Activated T-cell treated with anti-CD3 and anti-CD28 coated beads, Interleukin-2, amount 50 U/mL, for 48 hours (primary cell): ENCODE measurements around the gene TMC6.

Source experiments
- DNase-seq, 2 experiments: peaks; one replicate each; pipeline ENCODE4 v3.0.0-alpha.2; 2020

Gene TMC6

GRCh38 chr17:78134899-78135385 lies 6.4 kb upstream of the TMC6 start:
- no peak for DNase-seq

GRCh38 chr17:78133971-78134898 lies 5.7 kb upstream of the TMC6 start:
- DNase-seq: peak; percentile 81 to 85

- peak; percentile 54 to 57 for DNase-seq
Observed at GRCh38 chr17:78133179-78133951, 4.8 kb upstream of the TMC6 start.

DNA sequence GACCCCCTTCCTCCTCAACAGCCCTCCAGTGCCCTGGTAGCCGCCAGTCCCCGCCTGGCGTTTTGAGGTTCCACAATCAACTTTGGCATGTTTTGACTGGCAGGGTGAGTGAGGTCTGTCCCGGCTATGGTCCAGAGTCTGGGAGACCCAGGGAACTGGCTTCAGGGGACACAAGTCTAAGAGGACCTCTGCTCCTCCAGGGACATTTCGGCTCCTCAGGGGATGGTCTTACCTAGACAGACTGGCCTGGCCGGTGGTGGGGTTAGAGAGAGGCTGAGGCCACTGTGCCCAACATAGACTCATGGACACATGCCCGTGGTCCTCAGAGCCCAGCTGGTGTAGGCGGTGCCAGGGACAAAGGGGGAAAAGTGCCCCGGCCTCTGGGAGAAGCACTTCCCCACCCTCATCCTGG lies 4.2 kb upstream of the TMC6 start:
- DNase-seq: peak in 1 of 2 experiments; percentile 58

DNA sequence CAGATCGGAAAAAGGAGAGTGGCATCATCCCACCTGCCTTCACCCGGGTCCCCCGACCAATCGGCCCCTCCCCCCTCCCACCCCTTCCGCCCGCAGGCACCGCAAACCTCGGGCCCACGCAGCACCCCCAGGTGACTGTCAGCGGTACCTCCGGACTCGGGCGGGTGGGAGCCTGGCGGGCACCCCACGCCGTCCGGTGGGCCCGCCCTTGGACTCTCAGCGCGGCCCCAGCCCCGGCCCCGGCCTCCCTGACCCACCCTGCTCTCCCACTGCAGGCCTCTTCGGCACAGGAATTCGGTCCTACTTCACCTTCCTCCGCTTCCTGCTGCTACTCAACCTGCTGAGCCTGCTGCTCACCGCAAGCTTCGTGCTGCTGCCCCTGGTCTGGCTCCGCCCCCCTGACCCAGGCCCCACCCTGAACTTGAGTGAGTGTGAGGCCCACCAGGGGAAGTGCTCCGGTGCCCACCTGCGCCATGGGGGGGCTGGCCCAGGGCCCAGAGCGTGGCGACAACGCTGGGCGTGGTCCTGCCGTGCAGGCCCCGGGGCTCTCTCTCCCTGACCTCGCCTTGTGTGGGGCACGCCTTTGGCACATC lies 3.6 kb upstream of the TMC6 start:
- peak; percentile 81 to 82 for DNase-seq

- peak; percentile 76 to 83 for DNase-seq
Observed at GRCh38 chr17:78131172-78132083, 2.9 kb upstream of the TMC6 start.

DNA sequence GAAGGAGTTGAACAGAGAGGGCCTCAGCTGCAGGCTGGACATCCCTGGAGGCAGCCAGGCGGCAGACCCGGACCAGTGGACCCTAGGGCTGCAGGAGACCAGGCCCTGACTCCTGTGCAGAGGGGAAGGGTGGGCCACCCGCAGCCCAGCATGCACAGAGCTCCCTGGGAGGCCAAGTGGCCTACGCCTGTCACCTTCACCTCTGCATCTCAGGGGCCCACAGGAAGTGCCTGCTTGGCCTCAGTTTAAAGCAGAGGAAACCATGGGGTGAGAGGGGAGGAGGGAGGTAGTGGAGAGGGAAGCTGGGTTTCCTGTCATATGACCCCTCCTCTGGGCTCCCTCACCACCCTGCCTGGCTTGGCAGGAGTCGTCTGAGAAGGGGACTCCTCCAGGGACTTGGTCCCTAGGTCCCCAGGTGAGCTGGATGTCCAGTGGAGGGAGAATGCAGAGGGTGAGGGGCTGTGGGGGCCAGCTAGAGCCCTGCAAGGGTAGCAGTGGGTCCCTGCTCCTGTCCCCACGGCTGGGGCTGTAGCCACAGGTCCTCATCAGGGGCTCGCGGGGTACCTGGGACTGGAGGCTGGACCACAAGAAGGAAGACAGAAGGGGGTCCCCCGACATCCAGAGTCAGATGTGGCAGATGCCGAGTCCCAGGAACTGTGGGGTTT lies 2.0 kb upstream of the TMC6 start, which contains the start of gene TMC8:
TMC8 (plus strand) TSS at position 335 of the 665 bp plus-strand sequence. CDS start 818 bp downstream, outside the sequence.
- peak; percentile 78 to 79 for DNase-seq

DNA sequence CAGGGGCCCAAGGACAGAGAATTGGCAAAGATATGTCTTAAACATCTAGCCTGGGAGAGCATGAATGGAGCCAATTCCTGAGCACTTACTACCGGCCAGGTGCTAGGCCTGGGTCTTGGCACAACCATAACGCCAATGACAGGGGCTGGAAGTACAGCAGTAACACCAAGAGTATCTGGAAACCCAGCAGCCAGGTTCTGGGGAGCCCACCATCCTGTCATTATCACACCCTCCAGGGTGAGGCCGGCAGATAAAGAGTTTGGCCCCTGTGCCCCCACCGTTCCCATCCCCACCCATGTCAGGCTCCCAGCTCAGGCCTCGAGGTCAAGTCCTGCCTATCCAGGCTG lies 1.5 kb upstream of the TMC6 start:
- DNase-seq: no peak

DNA sequence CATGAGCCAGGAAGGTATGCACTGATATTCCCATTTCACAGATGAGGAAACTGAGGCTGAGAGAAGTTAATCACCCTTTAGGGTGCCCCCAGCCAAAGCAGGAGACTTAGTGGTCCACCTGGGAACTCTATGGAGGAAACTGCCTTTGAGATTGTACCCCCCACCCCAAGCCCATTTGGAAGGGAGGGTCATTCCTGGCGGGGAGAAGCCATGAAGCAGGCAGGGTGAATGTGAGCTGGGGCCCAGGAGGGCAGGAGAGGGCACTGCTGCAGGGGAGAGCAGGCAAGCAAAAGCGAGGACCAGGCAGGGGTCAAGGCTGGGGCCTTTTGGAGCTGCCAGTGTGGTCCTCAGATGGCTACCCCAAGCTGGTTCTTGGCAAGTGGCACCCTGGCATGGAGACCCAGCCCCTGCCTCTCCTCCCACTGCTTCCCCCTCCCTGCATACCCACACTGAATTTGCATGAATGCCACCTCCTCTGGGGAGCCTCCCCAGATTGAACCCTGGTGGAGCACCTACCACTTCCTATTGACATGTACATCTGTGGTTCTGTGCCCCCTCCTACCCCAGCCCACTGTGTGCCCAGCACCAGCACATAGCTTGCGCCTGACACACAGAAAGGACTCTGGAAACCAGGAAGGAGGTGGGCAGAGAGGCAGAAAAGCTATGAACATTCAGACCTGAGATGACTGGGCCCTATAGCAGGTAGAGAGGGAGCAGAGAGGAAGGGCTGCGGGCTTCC lies 965 bp upstream of the TMC6 start:
- peak in 1 of 2 experiments; percentile 66 for DNase-seq

GRCh38 chr17:78127888-78128550 lies 536 bp downstream of the TMC6 start:
- DNase-seq: peak in 1 of 2 experiments; percentile 64

- peak; percentile 76 to 77 for DNase-seq
Observed at GRCh38 chr17:78127239-78127887, 1.2 kb downstream of the TMC6 start.

GRCh38 chr17:78126895-78127238 lies 1.7 kb downstream of the TMC6 start:
- DNase-seq: no peak

- DNase-seq: peak in 1 of 2 experiments; percentile 44
Observed at GRCh38 chr17:78125976-78126894, 2.3 kb downstream of the TMC6 start.

- DNase-seq: peak; percentile 70 to 74
Observed at GRCh38 chr17:78125138-78125913, 3.2 kb downstream of the TMC6 start.

- no peak for DNase-seq
Observed at GRCh38 chr17:78124836-78125137, 3.8 kb downstream of the TMC6 start.

GRCh38 chr17:78124081-78124835 lies 4.3 kb downstream of the TMC6 start:
- DNase-seq: peak in 1 of 2 experiments; percentile 62
